ENCODE data around the gene OR2T12.

DNA sequence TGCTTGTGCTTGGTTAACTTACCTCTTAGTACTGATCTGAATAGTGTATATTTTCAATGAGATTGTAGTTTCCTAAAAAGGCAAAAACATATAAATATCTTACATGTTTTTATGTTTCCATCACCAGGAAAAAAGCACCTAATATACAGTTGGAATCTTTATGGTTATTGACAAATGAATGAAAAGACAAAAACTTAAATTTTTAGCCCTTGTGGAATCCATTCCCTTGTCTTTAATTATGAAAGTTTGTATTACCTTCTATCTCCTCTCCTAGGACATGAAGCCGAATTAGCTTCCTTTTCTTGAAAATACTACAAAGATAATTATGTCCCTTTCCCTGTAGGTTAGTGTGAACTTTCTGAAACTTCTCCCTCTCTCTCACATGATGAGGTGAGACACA is at the start of gene OR2T12:
- TF ChIP-seq POLR2AphosphoS5 (IDR thresholded peaks at IDR 0.05; ENCODE audit: low read depth, low read length) (no peak), TAF1 (IDR thresholded peaks at IDR 0.05; ENCODE audit: borderline replicate concordance, insufficient read depth, low read length) (no peak), SIN3A (IDR thresholded peaks at IDR 0.05; ENCODE audit: borderline replicate concordance, insufficient read depth, low read length) (no peak)
